ENCODE measurements around the gene KRT7.

Gene KRT7

DNA sequence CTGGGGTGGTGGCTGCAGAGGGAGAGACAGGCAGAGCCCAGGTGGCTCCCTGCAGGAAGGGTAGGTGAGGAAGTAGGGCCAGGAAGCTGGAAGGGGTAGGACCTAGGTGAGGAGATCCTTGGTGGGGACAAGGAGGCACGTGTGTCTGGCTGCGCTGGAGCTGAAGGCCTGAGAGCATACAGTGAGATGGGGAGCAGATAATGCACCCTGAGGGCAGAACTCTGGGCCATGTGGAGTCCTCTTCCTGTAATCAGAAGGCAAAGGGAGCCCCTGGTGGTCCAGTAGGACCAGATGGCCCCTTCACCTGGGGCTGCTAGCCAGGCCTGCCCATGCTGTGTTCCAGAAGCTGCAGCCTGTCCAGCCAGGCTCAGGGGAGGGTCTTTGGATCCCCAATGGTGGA lies 25.9 kb upstream of the KRT7 start:
- no peak for DNase-seq (ENCODE audit: insufficient read length)
- FAIRE-seq: no peak
- no peak for TF ChIP-seq TAF1 (IDR thresholded peaks at IDR 0.05; ENCODE audit: borderline replicate concordance, low read depth, low read length)
- TF ChIP-seq POLR2AphosphoS5 (IDR thresholded peaks at IDR 0.05; ENCODE audit: low read depth, low read length): no peak
- TF ChIP-seq POLR2A (IDR thresholded peaks at IDR 0.05; ENCODE audit: low read depth, low read length): no peak

DNA sequence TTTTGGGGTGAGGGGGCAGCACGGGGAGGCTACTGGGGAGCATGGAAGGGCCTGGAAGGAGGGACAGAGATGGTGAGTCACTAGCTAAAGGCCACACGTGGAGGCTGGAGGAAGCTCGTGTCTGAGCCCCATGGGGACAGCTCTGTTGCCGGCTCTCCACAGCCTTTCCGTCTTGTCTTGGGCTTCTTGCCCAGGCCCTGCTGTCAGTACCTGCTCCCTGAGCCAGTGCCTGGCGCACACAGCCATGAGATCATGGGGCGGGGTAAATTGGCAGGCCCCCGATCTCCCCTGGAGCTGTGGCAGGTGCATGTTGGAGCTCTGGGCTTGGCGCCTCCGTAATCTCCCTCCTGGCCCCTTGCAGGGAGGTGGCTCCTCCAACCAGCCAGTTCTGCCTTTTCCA lies 25.1 kb upstream of the KRT7 start:
- TF ChIP-seq TAF1 (IDR thresholded peaks at IDR 0.05; ENCODE audit: borderline replicate concordance, low read depth, low read length) (no peak), POLR2AphosphoS5 (IDR thresholded peaks at IDR 0.05; ENCODE audit: low read depth, low read length) (no peak), POLR2A (IDR thresholded peaks at IDR 0.05; ENCODE audit: low read depth, low read length) (no peak)
- DNase-seq (ENCODE audit: insufficient read length): no peak
- FAIRE-seq: no peak

DNA sequence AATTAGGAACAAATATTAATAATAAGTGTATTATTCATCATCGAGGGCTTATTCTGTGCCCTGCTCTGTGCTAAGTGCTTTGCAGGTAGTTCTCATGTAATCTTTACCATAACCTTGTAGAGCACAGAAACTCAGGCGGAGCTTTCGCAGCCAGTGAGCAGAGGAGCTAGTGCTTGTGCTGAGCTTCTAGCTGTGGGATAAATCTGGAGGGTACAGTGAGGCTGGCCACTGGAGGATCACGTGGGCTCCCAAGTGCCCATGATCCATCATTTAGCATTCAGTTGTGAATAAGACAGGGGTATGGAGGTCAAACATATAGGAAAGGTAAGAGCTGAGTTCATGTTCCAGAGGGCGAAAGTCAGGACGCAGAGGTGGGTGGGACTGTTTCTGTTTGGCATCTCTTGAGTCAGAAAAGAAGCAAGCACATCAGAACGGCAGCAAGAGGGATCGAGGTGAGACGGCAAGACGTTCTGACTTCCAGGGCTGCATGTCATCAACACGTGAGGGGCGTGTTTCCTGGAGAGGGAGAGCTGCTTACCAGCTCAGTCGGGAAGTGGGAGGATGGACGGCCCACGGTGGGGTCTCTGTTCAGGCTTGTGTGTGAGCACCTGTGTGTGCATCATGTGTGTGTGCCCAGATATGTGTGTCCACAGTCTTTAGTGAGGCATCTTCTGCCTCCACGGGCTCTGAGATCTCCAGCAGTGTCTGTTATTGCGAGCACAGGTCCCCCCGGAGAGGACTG lies 24.4 kb upstream of the KRT7 start:
- no peak for FAIRE-seq
- TF ChIP-seq POLR2A (IDR thresholded peaks at IDR 0.05; ENCODE audit: low read depth, low read length): no peak
- no peak for TF ChIP-seq POLR2AphosphoS5 (IDR thresholded peaks at IDR 0.05; ENCODE audit: low read depth, low read length)
- no peak for TF ChIP-seq TAF1 (IDR thresholded peaks at IDR 0.05; ENCODE audit: borderline replicate concordance, low read depth, low read length)
- no peak for DNase-seq (ENCODE audit: insufficient read length)

DNA sequence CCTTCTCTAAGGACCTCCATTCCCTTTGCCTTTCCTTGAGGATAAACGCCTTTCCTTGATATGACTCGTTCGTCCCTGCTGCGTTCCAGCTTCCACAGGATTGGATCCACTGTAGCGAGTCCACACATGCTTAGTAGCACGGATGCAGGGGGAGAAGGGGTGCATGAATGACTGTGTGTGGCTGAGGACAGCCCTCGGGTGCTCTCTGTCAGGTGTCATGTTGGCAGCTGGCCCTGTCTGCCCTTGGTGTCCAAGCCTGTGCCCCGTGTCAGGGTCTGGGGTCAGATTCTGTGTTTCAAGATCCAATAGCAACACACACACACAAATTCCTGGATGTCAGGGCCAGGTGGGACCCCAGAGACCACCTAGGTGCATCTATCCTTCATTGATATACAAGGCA lies 23.7 kb upstream of the KRT7 start:
- DNase-seq (ENCODE audit: insufficient read length) (no peak), FAIRE-seq (no peak)

DNA sequence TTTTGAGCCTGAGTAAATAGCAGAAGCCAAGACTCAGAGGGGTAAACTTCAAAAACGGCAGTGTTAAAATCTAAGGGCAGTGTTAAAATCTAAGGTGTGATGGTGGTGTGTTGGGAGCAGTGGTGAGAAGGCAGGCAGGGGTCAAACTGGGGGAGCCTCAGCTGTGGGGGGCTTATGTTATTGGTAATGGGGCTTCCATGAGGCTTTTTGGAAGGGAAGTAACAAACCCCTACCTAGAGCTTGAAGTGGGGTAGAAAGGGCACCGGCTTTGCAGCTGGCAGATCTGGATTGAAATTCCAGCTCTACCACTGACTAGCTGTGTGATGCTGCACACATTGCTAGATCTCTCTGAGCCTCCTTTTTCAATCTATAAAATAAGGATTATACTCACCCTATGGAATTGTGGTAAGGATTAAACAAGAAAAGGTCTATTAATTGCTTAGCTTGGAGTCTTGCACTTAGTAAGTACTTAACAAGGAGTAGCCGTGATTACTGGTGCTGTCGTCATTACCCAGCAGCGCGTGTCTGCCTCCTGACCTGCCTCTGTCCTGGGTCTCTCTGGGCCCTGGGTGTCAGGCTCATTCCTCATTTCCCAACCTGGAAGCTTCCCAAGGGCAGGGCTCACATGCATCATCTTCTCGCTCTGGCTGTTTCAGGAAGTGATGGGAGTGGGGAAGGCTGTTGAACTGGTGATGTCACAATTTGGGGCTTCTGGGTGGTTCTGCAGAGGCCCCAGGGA lies 22.7 kb upstream of the KRT7 start:
- TF ChIP-seq POLR2A (IDR thresholded peaks at IDR 0.05; ENCODE audit: low read depth, low read length) (no peak), POLR2AphosphoS5 (IDR thresholded peaks at IDR 0.05; ENCODE audit: low read depth, low read length) (no peak), TAF1 (IDR thresholded peaks at IDR 0.05; ENCODE audit: borderline replicate concordance, low read depth, low read length) (no peak)
- no peak for DNase-seq (ENCODE audit: insufficient read length)
- FAIRE-seq: no peak

More for the DNA sequence above, 23.7 kb upstream of the KRT7 start:
- TF ChIP-seq POLR2AphosphoS5 (IDR thresholded peaks at IDR 0.05; ENCODE audit: low read depth, low read length) (no peak), POLR2A (IDR thresholded peaks at IDR 0.05; ENCODE audit: low read depth, low read length) (no peak), TAF1 (IDR thresholded peaks at IDR 0.05; ENCODE audit: borderline replicate concordance, low read depth, low read length) (no peak)

DNA sequence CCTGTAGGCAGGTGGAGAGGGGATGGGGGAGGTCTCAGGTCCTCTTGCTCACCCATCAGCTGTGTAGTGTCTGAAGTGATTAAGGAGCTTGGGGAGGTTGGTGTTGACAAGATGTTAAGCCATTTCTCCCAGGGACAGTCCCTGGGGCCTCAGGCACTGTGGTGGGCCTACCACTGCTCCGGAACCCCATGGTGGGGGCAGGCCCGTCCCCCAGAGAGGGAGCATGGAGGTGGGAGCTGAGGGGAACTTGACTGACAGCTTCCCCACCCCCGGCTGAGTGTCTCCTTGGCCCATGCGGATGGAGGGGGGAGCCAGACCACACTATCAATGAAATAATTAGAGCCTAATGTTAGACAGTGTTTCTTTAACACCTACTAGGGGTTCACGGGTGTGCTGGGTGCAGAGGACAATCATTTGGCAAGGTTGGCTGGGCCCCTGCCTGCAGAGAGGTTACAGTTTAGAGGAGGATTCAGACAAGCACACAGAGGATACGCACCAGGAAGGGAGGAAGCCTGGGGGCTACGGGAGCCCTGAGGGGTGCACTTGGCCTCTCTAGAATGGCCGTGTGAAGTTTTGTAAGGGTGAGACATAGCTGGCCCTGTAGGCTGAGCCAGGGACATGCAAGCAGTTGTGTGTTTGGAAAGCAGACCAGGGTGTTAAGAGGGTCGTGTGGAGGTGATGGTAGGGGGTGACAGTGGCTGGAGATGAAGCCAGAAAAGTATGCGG lies 22.0 kb upstream of the KRT7 start:
- FAIRE-seq (no peak), DNase-seq (ENCODE audit: insufficient read length) (no peak)
- TF ChIP-seq POLR2A (IDR thresholded peaks at IDR 0.05; ENCODE audit: low read depth, low read length) (no peak), TAF1 (IDR thresholded peaks at IDR 0.05; ENCODE audit: borderline replicate concordance, low read depth, low read length) (no peak), POLR2AphosphoS5 (IDR thresholded peaks at IDR 0.05; ENCODE audit: low read depth, low read length) (no peak)

DNA sequence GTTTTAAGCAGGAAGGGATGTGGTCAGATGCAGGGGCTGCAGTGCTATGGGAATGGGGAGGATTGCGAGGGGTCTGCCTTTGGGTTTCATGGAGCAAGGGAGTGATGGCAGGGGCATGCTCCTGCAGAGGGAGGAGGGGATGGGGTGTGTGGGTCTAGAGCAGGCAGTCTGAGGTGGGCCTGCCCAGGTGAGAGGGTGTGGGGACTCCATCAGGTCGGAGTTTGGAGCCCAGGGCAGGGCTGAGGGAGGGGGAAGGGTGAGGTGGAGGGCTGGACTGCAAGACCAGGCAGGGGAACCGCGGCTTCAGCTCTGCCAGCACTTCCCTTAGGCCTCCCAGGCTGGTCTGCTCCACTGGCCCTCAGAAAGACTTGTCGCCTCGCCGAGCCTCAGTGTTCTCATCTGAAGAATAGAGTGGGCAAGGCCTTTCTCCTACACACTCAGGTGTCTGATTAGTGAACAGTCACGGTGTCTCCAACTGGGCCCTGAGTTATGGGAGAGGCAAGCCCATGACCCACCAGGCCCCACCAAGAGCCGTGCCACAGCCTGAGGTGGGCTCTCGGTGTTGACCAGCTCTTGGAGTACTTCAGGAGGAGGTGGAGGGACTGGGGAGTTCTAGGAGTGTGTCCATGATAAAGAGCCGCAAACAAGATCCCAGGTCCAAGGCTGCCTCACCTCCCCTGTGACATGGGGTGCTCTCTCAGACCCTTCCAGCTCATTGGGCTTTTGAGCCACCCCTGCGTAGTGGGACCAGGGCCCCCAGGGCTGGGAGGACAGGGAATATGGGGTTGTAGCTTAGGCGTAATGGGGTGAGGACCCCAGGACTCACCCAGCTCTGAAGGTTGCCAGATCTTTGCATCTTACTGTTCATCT lies 21.1 kb upstream of the KRT7 start:
- TF ChIP-seq TAF1 (IDR thresholded peaks at IDR 0.05; ENCODE audit: borderline replicate concordance, low read depth, low read length): no peak
- no peak for TF ChIP-seq POLR2AphosphoS5 (IDR thresholded peaks at IDR 0.05; ENCODE audit: low read depth, low read length)
- TF ChIP-seq POLR2A (IDR thresholded peaks at IDR 0.05; ENCODE audit: low read depth, low read length): no peak
- DNase-seq (ENCODE audit: insufficient read length) (no peak), FAIRE-seq (no peak)

- no peak for DNase-seq (ENCODE audit: insufficient read length)
- FAIRE-seq: no peak
- TF ChIP-seq POLR2AphosphoS5 (IDR thresholded peaks at IDR 0.05; ENCODE audit: low read depth, low read length) (no peak), POLR2A (IDR thresholded peaks at IDR 0.05; ENCODE audit: low read depth, low read length) (no peak), TAF1 (IDR thresholded peaks at IDR 0.05; ENCODE audit: borderline replicate concordance, low read depth, low read length) (no peak)
Measured at GRCh38 chr12:52212701-52213563, 20.1 kb upstream of the KRT7 start.

GRCh38 chr12:52213564-52214420 lies 19.3 kb upstream of the KRT7 start:
- peak; percentile 14 for FAIRE-seq
- DNase-seq (ENCODE audit: insufficient read length): peak; percentile 62
- TF ChIP-seq POLR2AphosphoS5 (IDR thresholded peaks at IDR 0.05; ENCODE audit: low read depth, low read length) (no peak), POLR2A (IDR thresholded peaks at IDR 0.05; ENCODE audit: low read depth, low read length) (no peak)

Measured in GM12892 (cell line).